ENCODE measurements around the gene COX20.

GRCh38 chr1:244813327-244813726 is 22.1 kb upstream of the COX20 start:
- no peak for TF ChIP-seq EZH2 (IDR thresholded peaks at IDR 0.05; ENCODE audit: low read length, missing control alignments)
- no peak for TF ChIP-seq CTCF (conservative IDR thresholded peaks at IDR 0.05 in 1 of 2, IDR thresholded peaks at IDR 0.05 in 1 of 2; ENCODE audit: low read depth in 1 of 2, low read length in 2 of 2)

All from fibroblast of lung (primary cell).